Lung (tissue), 12 donors: ENCODE measurements around the gene SHLD2. TPM values are rescaled to one million over a fixed set of nuclear protein-coding genes. Genes with fewer than 3 reads are reported as not detected.
"Not testable (repeated sequence)": the region's sequence is repeated elsewhere in the genome, so short reads cannot be mapped to it uniquely, and the experiment has no call there.

Source experiments
- ATAC-seq: fragments of 200-7000 bp; cut with Tn5 transposase; one replicate; pipeline ENCODE4 v1.9.1; 2020; ENCODE audit warnings: moderate number of reproducible peaks; ENCODE audit not compliant: insufficient read depth, low FRiP score
- DNase-seq, 3 donors: peaks; one replicate each; pipeline ENCODE4 v3.0.0-alpha.2; 2013 to 2017
- H3K27ac ChIP-seq, 2 donors: one replicate each; pipeline ENCODE4 v1.5.1; 2013; ENCODE audit warnings: mild to moderate bottlenecking in 2 of 2, moderate library complexity in 2 of 2, control low read depth in 1 of 2, inconsistent platforms in 1 of 2, low read depth in 1 of 2, low read length in 1 of 2
- H3K27me3 ChIP-seq, 3 donors: one replicate each; pipeline ENCODE4 v1.5.1; 2013; ENCODE audit warnings: low read length in 2 of 3; ENCODE audit not compliant: control insufficient read depth in 3 of 3, insufficient read depth in 3 of 3
- H3K36me3 ChIP-seq, 4 donors: one replicate each; pipeline ENCODE4 v1.5.1; 2013; ENCODE audit warnings: low read length in 4 of 4, mild to moderate bottlenecking in 1 of 4, moderate library complexity in 1 of 4; ENCODE audit not compliant: control insufficient read depth in 4 of 4, insufficient read depth in 4 of 4
- H3K4me1 ChIP-seq, 5 donors: one replicate each; pipeline ENCODE4 v1.5.1; 2013; ENCODE audit warnings: low read length in 5 of 5, mild to moderate bottlenecking in 2 of 5, moderate library complexity in 1 of 5; ENCODE audit not compliant: control insufficient read depth in 5 of 5, insufficient read depth in 5 of 5
- H3K4me3 ChIP-seq: one replicate; pipeline ENCODE4 v1.5.1; 2013; ENCODE audit warnings: mild to moderate bottlenecking, control low read depth, moderate library complexity
- H3K9ac ChIP-seq, 2 donors: one replicate each; pipeline ENCODE4 v1.5.1; 2013; ENCODE audit warnings: low read length in 2 of 2, control low read depth in 1 of 2; ENCODE audit not compliant: insufficient read depth in 1 of 2
- H3K9me3 ChIP-seq, 4 donors: one replicate each; pipeline ENCODE4 v1.5.1; 2013; ENCODE audit warnings: low read length in 3 of 4, mild to moderate bottlenecking in 1 of 4, moderate library complexity in 1 of 4; ENCODE audit not compliant: control insufficient read depth in 4 of 4, insufficient read depth in 3 of 4
- WGBS, 2 donors: extraction: QIAGEN DNeasy Blood & Tissue Kit; methylation state at CpG; one replicate each; pipeline ENCODE4 v1.1.7; 2013; 5-methylcytosine and 5-hydroxymethylcytosine counted together
- polyA plus RNA-seq, 2 donors: library from polyadenylated mRNA; stranded (reverse); fragments of 200-250 nt; gene quantifications; one replicate each; pipeline ENCODE4 v1.2.1, GENCODE V29; 2013
- total RNA-seq, 2 donors: library from RNA; depleted of rRNA in 1 of 2; stranded (reverse); fragments of >200 nt in 1 of 2; gene quantifications; one replicate each; pipeline ENCODE4 v1.2.1, GENCODE V29; 2014 to 2021
- TF ChIP-seq, protein P1 (sequence below): IDR thresholded peaks from 2 replicates; pipeline ENCODE4 v1.5.1; 2012; ENCODE audit warnings: mild to moderate bottlenecking; ENCODE audit errors: control extremely low read depth, extremely low read depth
- donor health status: control.
- donor health status: control.
- donor health status: Bipolar disorder and iron deficiency.
- donor health status: healthy.
- donor health status: DM: yes; HTN: yes; CAD: no.

Gene SHLD2
- total and polyA plus RNA-seq, 4 donors = 12.8 to 34.5 (median 21.1) TPM

DNA sequence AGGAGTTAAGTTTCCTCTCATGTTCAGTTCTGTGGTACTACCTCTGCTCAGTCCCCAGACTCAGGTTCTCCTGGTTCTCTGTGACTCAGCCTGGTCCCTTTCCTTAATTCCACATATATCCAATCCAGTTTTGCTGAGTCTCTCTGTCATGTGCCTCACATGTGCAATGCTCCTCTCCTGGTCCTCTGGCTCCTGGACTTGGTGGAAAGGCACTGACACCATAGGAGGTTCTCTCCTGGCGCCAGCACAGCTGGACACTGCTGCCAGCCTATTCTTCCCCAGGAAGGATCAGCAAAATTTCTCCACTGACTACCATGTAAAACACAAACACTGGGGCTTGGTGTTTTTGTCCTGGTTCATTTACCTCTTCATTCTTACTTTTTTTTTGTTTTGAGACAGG is 28.1 kb upstream of the SHLD2 start:
- ATAC-seq (no peak), DNase-seq (no peak)
- Histone ChIP-seq H3K9ac (no peak overlapping the region), H3K9me3 (no peaks in the 10 kb centered on the region), H3K27me3 (no peaks in the 10 kb centered on the region), H3K4me1 (no peaks in the 10 kb centered on the region), H3K27ac (no peak overlapping the region), H3K36me3 (peaks cover 9 to 42% (median 26%) of the 10 kb centered on the region in 4 donors), H3K4me3 (no peak overlapping the region)
- whole genome bisulfite sequencing, 2 donors = 94 to 100% methylated on average over 1 of the region's 1 CpG
- TF ChIP-seq, protein P1, sequence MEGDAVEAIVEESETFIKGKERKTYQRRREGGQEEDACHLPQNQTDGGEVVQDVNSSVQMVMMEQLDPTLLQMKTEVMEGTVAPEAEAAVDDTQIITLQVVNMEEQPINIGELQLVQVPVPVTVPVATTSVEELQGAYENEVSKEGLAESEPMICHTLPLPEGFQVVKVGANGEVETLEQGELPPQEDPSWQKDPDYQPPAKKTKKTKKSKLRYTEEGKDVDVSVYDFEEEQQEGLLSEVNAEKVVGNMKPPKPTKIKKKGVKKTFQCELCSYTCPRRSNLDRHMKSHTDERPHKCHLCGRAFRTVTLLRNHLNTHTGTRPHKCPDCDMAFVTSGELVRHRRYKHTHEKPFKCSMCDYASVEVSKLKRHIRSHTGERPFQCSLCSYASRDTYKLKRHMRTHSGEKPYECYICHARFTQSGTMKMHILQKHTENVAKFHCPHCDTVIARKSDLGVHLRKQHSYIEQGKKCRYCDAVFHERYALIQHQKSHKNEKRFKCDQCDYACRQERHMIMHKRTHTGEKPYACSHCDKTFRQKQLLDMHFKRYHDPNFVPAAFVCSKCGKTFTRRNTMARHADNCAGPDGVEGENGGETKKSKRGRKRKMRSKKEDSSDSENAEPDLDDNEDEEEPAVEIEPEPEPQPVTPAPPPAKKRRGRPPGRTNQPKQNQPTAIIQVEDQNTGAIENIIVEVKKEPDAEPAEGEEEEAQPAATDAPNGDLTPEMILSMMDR = no peak

DNA sequence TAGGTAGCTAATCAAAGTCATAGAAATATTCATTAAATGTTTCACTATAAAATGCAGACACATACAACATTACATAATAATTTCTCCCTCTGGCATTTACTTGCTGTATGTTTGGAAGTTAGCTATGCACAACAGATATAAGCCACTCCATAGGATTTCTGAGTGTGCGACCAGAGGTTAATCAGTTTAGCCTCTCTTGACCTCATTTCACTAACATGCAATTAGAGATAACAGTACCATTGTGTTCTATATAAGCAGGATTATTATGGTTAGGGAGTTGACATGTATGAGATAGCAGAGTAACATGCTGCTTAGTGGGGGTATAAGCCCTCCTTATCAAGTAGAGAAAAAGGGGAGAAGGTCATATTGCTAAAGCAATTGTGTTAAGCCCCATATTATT is 26.7 kb upstream of the SHLD2 start:
- Histone ChIP-seq H3K4me1 (no peaks in the 10 kb centered on the region), H3K27me3 (no peaks in the 10 kb centered on the region), H3K9ac (no peak overlapping the region), H3K9me3 (no peaks in the 10 kb centered on the region), H3K4me3 (no peak overlapping the region), H3K36me3 (peaks cover 9 to 42% (median 30%) of the 10 kb centered on the region in 4 donors), H3K27ac (no peak overlapping the region)
- DNase-seq = no peak
- TF ChIP-seq, protein P1 = no peak
- no peak for ATAC-seq
- WGBS, 2 donors = 88 to 89% methylated on average over 1 of the region's 1 CpG

DNA sequence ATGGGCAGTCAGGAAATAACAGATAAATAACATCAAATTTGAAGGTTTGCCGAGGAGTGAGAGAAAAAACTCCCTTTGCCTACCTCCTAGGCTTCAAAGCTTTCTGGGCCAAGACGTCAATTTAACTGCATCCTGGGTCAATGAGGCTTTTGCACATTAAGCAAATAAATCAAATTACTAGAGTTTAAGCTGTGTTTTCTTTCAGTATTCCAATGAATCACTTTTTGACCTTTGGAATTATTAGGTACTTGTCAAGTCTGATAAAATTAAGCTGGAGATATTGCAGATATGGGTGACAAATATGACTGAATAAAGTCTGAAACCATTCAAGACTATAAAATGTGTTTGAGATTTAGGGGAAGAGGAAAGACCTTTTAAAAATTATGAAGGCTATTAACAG is 22.6 kb upstream of the SHLD2 start:
- H3K27me3 ChIP-seq = no peaks in the 10 kb centered on the region
- no peaks in the 10 kb centered on the region for H3K9me3 ChIP-seq
- WGBS, 2 donors = 76 to 87% methylated on average over 2 of the region's 2 CpGs
- TF ChIP-seq, protein P1 = no peak
- no peak for DNase-seq
- H3K4me1 ChIP-seq = no peaks in the 10 kb centered on the region
- H3K4me3 ChIP-seq = no peak overlapping the region
- H3K27ac ChIP-seq = no peak overlapping the region
- H3K36me3 ChIP-seq = peaks cover 9 to 29% (median 19%) of the 10 kb centered on the region in 4 donors
- H3K9ac ChIP-seq = no peak overlapping the region
- no peak for ATAC-seq

DNA sequence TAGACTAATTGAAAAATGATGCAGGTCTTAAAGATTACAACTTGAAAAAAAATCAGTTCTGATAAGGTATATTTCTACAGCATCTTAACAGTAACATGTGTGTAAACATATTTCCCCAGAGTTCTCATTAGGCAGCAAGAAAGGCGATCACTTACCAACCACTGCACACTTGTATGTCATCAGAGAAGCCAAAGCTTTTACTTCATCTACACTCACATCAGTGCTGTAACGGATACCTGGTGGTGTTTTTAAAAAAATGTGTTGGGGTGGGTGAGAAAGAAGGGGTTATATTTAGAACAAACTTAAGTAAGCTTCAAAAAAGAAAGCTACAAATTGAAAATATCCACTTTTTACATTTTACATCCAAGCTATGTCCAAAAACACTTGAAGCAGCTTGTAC is 18.6 kb upstream of the SHLD2 start:
- WGBS, 2 donors = 89 to 90% methylated on average over 2 of the region's 2 CpGs
- H3K4me1 ChIP-seq, ATAC-seq, H3K9ac ChIP-seq, H3K27me3 ChIP-seq, H3K4me3 ChIP-seq, H3K27ac ChIP-seq, H3K9me3 ChIP-seq, DNase-seq: not testable (repeated sequence)
- H3K36me3 ChIP-seq = peaks cover 0 to 17% (median 8%) of the 10 kb centered on the region in 4 donors
